A549 (cell line): ENCODE measurements around the gene FBLN1. TPM values are rescaled to one million over a fixed set of nuclear protein-coding genes. Genes with fewer than 3 reads are reported as not detected.
A peak's percentile ranks its signal among the peaks of the same experiment; 100 is the strongest.

Experiments
- ATAC-seq, 2 experiments: fragments of 200-7000 bp in 1 of 2; fragments of >200 bp in 1 of 2; cut with Nextera tagmentation in 1 of 2; cut with Tn5 transposase in 1 of 2; 3 replicates each; pipeline versions ENCODE4 v1.8.0 to v1.9.1; 2018 to 2020; ENCODE audit warnings: mild to moderate bottlenecking in 1 of 2, moderate library complexity in 1 of 2
- CTCF ChIA-PET: fragments of 300-600 bp; sonication (Branson Sonifier 250); formaldehyde crosslinking; extraction: SDS; loops from one replicate; lab custom pipeline; 2021; ENCODE audit warnings: antibody characterized with exemption, inconsistent platforms; lab: Yijun Ruan, JAX
- POLR2A ChIA-PET: fragments of 350-600 bp; formaldehyde crosslinking; extraction: SDS; loops from one replicate; lab custom pipeline; 2021; ENCODE audit warnings: antibody characterized with exemption, inconsistent platforms; lab: Yijun Ruan, JAX
- DNase-seq, 2 experiments: peaks; one replicate each; pipeline versions ENCODE4 v3.0.0 to v3.0.0-alpha.2; 2011 to 2016; ENCODE audit warnings: low read depth in 1 of 2, low spot score in 1 of 2
- FAIRE-seq: peaks from 2 replicates; lab custom pipeline; 2011; peaks lifted over from hg19 to GRCh38; lab: Jason Lieb, UNC
- H3K27ac ChIP-seq, 2 experiments: fragments of >200 bp; sonication (Bioruptor Twin); formaldehyde crosslinking; 3 replicates each; pipeline ENCODE4 v1.5.1; 2016 to 2017
- H3K4me1 ChIP-seq: fragments of >200 bp; sonication (Bioruptor Twin); formaldehyde crosslinking; 3 replicates; pipeline ENCODE4 v1.6.1; 2016
- H3K4me2 ChIP-seq: fragments of >200 bp; sonication (Bioruptor Twin); formaldehyde crosslinking; 3 replicates; pipeline ENCODE4 v1.6.1; 2016
- H3K4me3 ChIP-seq: fragments of >200 bp; sonication (Bioruptor Twin); formaldehyde crosslinking; 3 replicates; pipeline ENCODE4 v1.5.1; 2016
- H3K9me3 ChIP-seq: fragments of >200 bp; sonication (Bioruptor Twin); formaldehyde crosslinking; 3 replicates; pipeline ENCODE4 v1.6.1; 2016
- ATOH8 ChIP-seq: fragments of 250-450 bp; sonication (Bioruptor Pico); IDR thresholded peaks from 2 replicates; pipeline ENCODE4 v1.5.0; 2020; ENCODE audit warnings: low read depth, mild to moderate bottlenecking, moderate library complexity
- BCL3 ChIP-seq: fragments of >200 bp; sonication (Bioruptor Twin); formaldehyde crosslinking; IDR thresholded peaks from 3 replicates; pipeline ENCODE4 v1.6.1; 2016
- BHLHE40 ChIP-seq: IDR thresholded peaks from 2 replicates; pipeline ENCODE4 v1.6.1; 2012; ENCODE audit warnings: low read depth, low read length, inconsistent platforms
- CEBPB ChIP-seq, 2 experiments: fragments of >200 bp in 1 of 2; sonication (Bioruptor Twin) in 1 of 2; formaldehyde crosslinking in 1 of 2; IDR thresholded peaks; 2 replicates each; pipeline ENCODE4 v1.6.1; 2012 to 2016
- EP300 ChIP-seq, 2 experiments: fragments of >200 bp; sonication (Bioruptor Twin); formaldehyde crosslinking; IDR thresholded peaks; 2 replicates in 1 of 2; 3 replicates in 1 of 2; pipeline ENCODE4 v1.6.1; 2016 to 2017
- HEYL ChIP-seq: fragments of 250-450 bp; sonication (Bioruptor Pico); IDR thresholded peaks from 2 replicates; pipeline ENCODE4 v1.8.0; 2021; ENCODE audit warnings: mild to moderate bottlenecking, moderate library complexity
- HOXA7 ChIP-seq: fragments of 250-450 bp; sonication (Bioruptor Pico); IDR thresholded peaks from 2 replicates; pipeline ENCODE4 v1.5.0; 2020; ENCODE audit warnings: mild to moderate bottlenecking, moderate library complexity
- HOXB5 ChIP-seq: fragments of 250-450 bp; sonication (Bioruptor Pico); IDR thresholded peaks from 2 replicates; pipeline ENCODE4 v1.5.0; 2020; ENCODE audit warnings: mild to moderate bottlenecking, moderate library complexity
- KDM1A ChIP-seq: fragments of 200-600 bp; sonication (generic); IDR thresholded peaks from 2 replicates; pipeline ENCODE4 v1.6.1; 2016; ENCODE audit warnings: low read depth, mild to moderate bottlenecking
- KDM5A ChIP-seq: fragments of 200-600 bp; sonication (generic); IDR thresholded peaks from 2 replicates; pipeline ENCODE4 v1.6.1; 2016; ENCODE audit warnings: antibody characterized with exemption, mild to moderate bottlenecking
- MYC ChIP-seq: IDR thresholded peaks from 2 replicates; pipeline ENCODE4 v1.6.1; 2012; ENCODE audit warnings: mild to moderate bottlenecking, inconsistent platforms, low read length, improper control_type of control experiment, borderline replicate concordance
- NFE2L2 ChIP-seq: fragments of 150-350 bp; conservative IDR thresholded peaks from 2 replicates; pipeline ENCODE4 v1.6.1; 2014; ENCODE audit warnings: low read length
- NPAS2 ChIP-seq: fragments of 250-450 bp; sonication (Bioruptor Pico); IDR thresholded peaks from 2 replicates; pipeline ENCODE4 v1.8.0; 2022; ENCODE audit warnings: mild to moderate bottlenecking, moderate library complexity, borderline replicate concordance
- NR3C1 ChIP-seq: fragments of >200 bp; sonication (Bioruptor Twin); formaldehyde crosslinking; IDR thresholded peaks from 3 replicates; pipeline ENCODE4 v1.6.1; 2017
- PBX3 ChIP-seq: IDR thresholded peaks from 2 replicates; pipeline ENCODE4 v1.6.1; 2012
- POLR2AphosphoS2 ChIP-seq: conservative IDR thresholded peaks from 2 replicates; pipeline ENCODE4 v1.6.1; 2012; ENCODE audit warnings: low read length, improper control_type of control experiment, inconsistent platforms
- RARB ChIP-seq: fragments of 250-450 bp; sonication (Bioruptor Pico); IDR thresholded peaks from 2 replicates; pipeline ENCODE4 v1.8.0; 2021; ENCODE audit warnings: mild to moderate bottlenecking, moderate library complexity
- REST ChIP-seq: fragments of 200-600 bp; sonication (generic); IDR thresholded peaks from 2 replicates; pipeline ENCODE4 v1.6.1; 2016; ENCODE audit warnings: antibody characterized with exemption, mild to moderate bottlenecking, moderate library complexity
- RNF2 ChIP-seq: fragments of 200-600 bp; sonication (generic); IDR thresholded peaks from 2 replicates; pipeline ENCODE4 v1.6.1; 2016; ENCODE audit warnings: low read depth, mild to moderate bottlenecking, antibody characterized with exemption, moderate library complexity, borderline replicate concordance
- SREBF2 ChIP-seq: fragments of 450-650 bp; IDR thresholded peaks from 2 replicates; pipeline ENCODE4 v1.6.1; 2014; ENCODE audit warnings: mild to moderate bottlenecking, moderate library complexity
- TFCP2L1 ChIP-seq: fragments of 250-450 bp; sonication (Bioruptor Pico); IDR thresholded peaks from 2 replicates; pipeline ENCODE4 v1.5.0; 2021; ENCODE audit warnings: mild to moderate bottlenecking
- TP53 ChIP-seq: fragments of 250-450 bp; sonication (Bioruptor Pico); IDR thresholded peaks from 2 replicates; pipeline ENCODE4 v1.5.0; 2021; ENCODE audit warnings: mild to moderate bottlenecking, moderate library complexity
- USF2 ChIP-seq: fragments of 450-650 bp; IDR thresholded peaks from 2 replicates; pipeline ENCODE4 v1.6.1; 2014; ENCODE audit warnings: antibody characterized with exemption
- ZC3H11A ChIP-seq: fragments of 450-650 bp; IDR thresholded peaks from 2 replicates; pipeline ENCODE4 v1.6.1; 2014; ENCODE audit warnings: antibody characterized with exemption, mild to moderate bottlenecking
- ZSCAN20 ChIP-seq: fragments of 250-450 bp; sonication (Bioruptor Pico); IDR thresholded peaks from 2 replicates; pipeline ENCODE4 v1.8.0; 2022; ENCODE audit warnings: mild to moderate bottlenecking, moderate library complexity
- WGBS: methylation state at CpG from one replicate; pipeline ENCODE4 v1.1.6; 2017; ENCODE audit errors: missing lambda C conversion rate; 5-methylcytosine and 5-hydroxymethylcytosine counted together
- polyA plus RNA-seq, 4 experiments: library from polyadenylated mRNA; depleted of rRNA in 3 of 4; stranded (reverse); fragments of >200 nt; fragmentation: RNase III in 1 of 4; extraction: RNeasy Plus Mini Kit Qiagen cat#74134 plus additional on column Dnase treatment in 1 of 4; gene quantifications; 2 replicates in 3 of 4; 3 replicates in 1 of 4; pipeline ENCODE4 v1.2.3, GENCODE V29; 2011 to 2017

FBLN1 gene
- polyA plus RNA-seq, 2 of the 4 experiments (the other 2 are of a cell fraction) = 18.2 to 32.7 TPM

GRCh38 chr22:45582955-45583320 lies 80.3 kb downstream of the FBLN1 start:
- ChIA-PET POLR2A (no interaction called here), CTCF (no interaction called here)
- no peak overlapping the region for H3K4me3 ChIP-seq
- H3K9me3 ChIP-seq = no peaks in the 10 kb centered on the region
- H3K27ac ChIP-seq = peak overlapping the region; percentile 81 to 93
- ATAC-seq (no peak), FAIRE-seq (no peak), DNase-seq (no peak)
- H3K4me1 ChIP-seq = peaks cover 65% of the 10 kb centered on the region
- WGBS = 92% methylated on average over 5 of the region's 6 CpGs
- TF ChIP-seq KDM1A (no peak), ZC3H11A (no peak), RNF2 (no peak), NPAS2 (CRISPR knock-in tag) (no peak), NR3C1 (no peak), REST (no peak), POLR2AphosphoS2 (no peak), ZSCAN20 (CRISPR knock-in tag) (no peak), BHLHE40 (no peak), CEBPB (IDR thresholded peaks at IDR 0.05) (no peak), HOXB5 (no peak), EP300 (IDR thresholded peaks at IDR 0.05) (no peak), KDM5A (no peak), HOXA7 (CRISPR knock-in tag) (no peak), BCL3 (no peak), HEYL (CRISPR knock-in tag) (no peak)
- no peak overlapping the region for H3K4me2 ChIP-seq

GRCh38 chr22:45583504-45583903 lies 80.8 kb downstream of the FBLN1 start:
- ChIA-PET CTCF (interaction anchor here (1.3 kb wide), 1 partner anchor 62 kb away, joined by 3 read pairs; no protein-coding TSS in a partner anchor), POLR2A (no interaction called here)
- Histone ChIP-seq H3K4me1 (peaks cover 66% of the 10 kb centered on the region), H3K4me2 (peak overlapping the region; percentile 27; the same call in 2 of the 3 replicates), H3K9me3 (no peaks in the 10 kb centered on the region), H3K4me3 (no peak overlapping the region), H3K27ac (peak overlapping the region; percentile 81 to 93)
- TF ChIP-seq PBX3 (no peak), ATOH8 (CRISPR knock-in tag) (no peak), SREBF2 (no peak), TP53 (CRISPR knock-in tag) (no peak), NFE2L2 (no peak), USF2 (no peak), RARB (no peak), TFCP2L1 (CRISPR knock-in tag) (no peak), ZSCAN20 (CRISPR knock-in tag) (no peak), MYC (no peak)
- DNase-seq (no peak), ATAC-seq (no peak), FAIRE-seq (no peak)
- 90% methylated on average over 5 of the region's 5 CpGs for WGBS
